ENCODE results near the gene COL4A2.
"Not testable (repeated sequence)": the region's sequence is repeated elsewhere in the genome, so short reads cannot be mapped to it uniquely, and the experiment has no call there.

COL4A2 gene

DNA sequence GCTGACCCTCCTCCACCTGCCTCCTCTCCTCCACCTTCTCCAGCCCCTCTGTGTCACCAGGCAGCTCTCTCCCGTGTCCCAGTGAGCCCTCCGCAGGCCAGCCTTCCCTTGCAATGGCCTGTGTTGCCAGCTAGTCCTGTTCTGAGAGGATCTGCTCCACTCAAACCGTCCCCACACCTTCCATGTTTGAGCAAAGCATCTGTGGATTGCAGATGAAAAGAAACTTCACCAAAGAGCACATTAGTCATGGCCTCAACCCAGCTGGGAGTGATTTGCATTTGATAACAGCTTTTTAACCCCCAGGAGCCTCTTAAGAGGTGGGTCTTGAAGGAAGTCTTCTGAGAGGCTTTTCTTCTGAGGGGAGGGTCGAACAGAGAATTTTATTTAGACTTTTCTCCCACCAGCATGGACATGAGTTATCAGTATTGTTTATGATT, 72.8 kb downstream of the COL4A2 start:
- DNase-seq (ENCODE audit: low read depth in 2 of 2) = peak in 1 of 2 experiments; percentile 60

DNA sequence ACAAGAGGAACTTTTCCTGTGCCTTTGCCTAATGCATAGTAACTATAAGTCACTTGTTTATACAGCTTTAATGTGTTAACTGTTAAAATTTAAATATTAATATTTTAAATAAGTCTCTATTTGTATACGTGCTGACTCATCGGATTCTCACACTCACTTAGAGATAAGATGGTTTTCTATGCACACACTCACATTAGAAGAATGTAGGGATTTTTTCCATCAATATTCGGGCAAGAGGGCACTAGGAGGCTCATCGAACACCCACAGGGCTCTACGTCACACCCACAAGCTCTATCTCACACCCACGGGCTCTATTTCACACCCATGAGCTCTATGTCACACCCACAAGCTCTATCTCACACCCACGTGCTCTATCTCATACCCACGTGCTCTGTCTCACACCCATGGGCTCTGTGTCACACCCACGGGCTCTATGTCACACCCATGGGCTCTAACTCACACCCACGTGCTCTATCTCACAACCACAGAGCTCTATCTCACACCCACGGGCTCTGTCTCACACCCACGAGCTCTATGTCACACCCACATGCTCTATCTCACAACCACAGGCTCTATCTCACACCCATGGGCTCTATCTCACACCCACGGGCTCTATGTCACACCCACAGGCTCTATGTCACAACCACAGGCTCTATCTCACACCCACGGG, 73.4 kb downstream of the COL4A2 start:
- DNase-seq (ENCODE audit: low read depth in 2 of 2) = peak in 1 of 2 experiments; percentile 59

DNA sequence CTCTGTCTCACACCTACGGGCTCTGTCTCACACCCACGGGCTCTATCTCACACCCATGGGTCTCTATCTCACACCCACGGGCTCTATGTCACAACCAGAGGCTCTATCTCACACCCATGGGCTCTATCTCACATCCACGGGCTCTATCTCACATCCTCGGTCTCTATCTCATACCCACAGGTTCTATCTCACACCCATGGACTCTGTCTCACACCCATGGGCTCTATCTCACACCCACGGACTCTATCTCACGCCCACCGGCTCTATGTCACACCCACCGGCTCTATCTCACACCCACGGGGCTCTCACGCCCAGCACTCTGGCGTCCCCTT, 73.9 kb downstream of the COL4A2 start:
- no peak for DNase-seq (ENCODE audit: low read depth in 2 of 2)

- no peak for DNase-seq (ENCODE audit: low read depth in 2 of 2)
Observed at GRCh38 chr13:110382229-110382628, 75.1 kb downstream of the COL4A2 start.

- no peak for DNase-seq (ENCODE audit: low read depth in 2 of 2)
Observed at GRCh38 chr13:110382830-110383229, 75.7 kb downstream of the COL4A2 start.

GRCh38 chr13:110387451-110388107, 80.5 kb downstream of the COL4A2 start:
- DNase-seq (ENCODE audit: low read depth in 2 of 2) = no peak

- DNase-seq (ENCODE audit: low read depth in 2 of 2) = peak; percentile 72 to 74
Observed at GRCh38 chr13:110388108-110388943, 81.2 kb downstream of the COL4A2 start.

- DNase-seq (ENCODE audit: low read depth in 2 of 2) = peak in 1 of 2 experiments; percentile 63
Observed at GRCh38 chr13:110390567-110390966, 83.5 kb downstream of the COL4A2 start.

DNA sequence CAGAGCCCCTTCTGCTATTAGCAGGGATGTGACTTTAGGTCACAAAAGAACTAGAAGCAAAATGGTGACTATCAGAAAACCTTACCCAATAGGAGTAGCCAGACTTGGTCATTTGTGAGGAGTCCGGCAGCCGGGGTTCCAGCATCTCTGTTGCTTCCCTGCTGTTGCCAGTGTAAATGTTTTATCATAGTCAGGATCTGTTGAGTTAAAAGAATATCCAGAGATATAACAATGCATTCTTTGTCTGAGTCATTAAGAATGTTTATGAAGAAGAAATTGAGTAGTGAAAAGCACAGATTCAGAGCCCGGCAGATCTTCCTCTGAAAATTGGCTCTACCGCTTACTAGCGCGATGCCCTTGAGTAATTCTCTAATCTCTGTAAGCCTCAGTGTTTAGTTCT, 84.2 kb downstream of the COL4A2 start:
- DNase-seq (ENCODE audit: low read depth in 2 of 2) = no peak

DNA sequence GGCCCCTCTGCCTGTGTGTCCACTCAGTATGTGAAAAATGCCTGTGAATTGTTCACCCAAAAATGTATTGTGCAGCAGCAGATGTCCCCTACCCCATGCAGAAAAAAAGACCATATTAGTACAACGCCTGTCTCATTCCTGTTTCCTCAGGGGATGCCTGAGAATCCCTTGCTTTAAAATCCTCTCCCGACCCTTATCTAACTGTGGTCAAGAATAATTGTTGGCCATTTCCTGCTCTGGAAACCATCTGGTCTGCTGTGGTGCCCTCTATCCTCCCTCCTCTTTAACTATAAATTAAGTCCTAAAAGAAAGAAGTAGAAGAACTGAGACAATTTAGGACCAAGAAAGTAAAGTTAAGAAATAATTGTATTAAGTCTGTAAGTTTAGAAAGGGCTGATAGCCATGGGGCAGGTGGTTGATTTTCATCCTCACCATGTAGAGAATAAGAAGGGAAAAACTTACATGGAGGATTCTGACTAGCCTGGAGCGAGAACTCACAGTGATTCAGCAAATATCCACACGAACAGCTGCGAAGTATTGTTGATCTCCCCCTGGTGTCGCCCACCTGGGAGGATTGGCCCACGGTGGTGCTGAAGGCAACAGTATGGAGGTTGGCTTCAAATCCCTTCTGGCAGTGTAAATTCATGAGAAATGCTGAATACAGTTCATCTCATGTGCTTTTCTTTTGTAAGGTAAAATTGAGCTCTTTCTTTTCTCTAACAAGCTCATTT, 85.6 kb downstream of the COL4A2 start:
- no peak for DNase-seq (ENCODE audit: low read depth in 2 of 2)

- DNase-seq (ENCODE audit: low read depth in 2 of 2) = no peak
Observed at GRCh38 chr13:110393761-110394160, 86.7 kb downstream of the COL4A2 start.

GRCh38 chr13:110394371-110394841, 87.3 kb downstream of the COL4A2 start:
- no peak for DNase-seq (ENCODE audit: low read depth in 2 of 2)

DNA sequence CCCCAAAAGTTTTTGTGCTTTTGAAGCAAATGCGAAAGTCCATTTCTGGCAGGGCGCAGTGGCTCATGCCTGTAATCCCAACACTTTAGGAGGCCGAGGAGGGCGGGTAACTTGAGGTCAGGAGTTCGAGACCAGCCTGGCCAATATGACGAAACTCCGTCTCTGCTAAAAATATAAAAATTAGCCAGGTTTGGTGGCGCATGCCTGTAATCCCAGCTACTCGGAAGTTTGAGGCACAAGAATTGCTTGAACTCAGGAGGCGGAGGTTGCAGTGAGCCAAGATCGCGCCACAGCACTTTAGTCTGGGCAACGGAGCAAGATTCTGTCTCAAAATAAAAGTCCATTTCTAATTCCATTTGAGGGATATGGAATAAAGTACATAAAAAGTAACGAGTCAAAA, 88.5 kb downstream of the COL4A2 start:
- not testable (repeated sequence) for DNase-seq (ENCODE audit: low read depth in 2 of 2)

- DNase-seq (ENCODE audit: low read depth in 2 of 2) = no peak
Observed at GRCh38 chr13:110396476-110396875, 89.4 kb downstream of the COL4A2 start.

- DNase-seq (ENCODE audit: low read depth in 2 of 2) = peak; percentile 97 to 98
Observed at GRCh38 chr13:110396913-110397381, 89.9 kb downstream of the COL4A2 start.

DNA sequence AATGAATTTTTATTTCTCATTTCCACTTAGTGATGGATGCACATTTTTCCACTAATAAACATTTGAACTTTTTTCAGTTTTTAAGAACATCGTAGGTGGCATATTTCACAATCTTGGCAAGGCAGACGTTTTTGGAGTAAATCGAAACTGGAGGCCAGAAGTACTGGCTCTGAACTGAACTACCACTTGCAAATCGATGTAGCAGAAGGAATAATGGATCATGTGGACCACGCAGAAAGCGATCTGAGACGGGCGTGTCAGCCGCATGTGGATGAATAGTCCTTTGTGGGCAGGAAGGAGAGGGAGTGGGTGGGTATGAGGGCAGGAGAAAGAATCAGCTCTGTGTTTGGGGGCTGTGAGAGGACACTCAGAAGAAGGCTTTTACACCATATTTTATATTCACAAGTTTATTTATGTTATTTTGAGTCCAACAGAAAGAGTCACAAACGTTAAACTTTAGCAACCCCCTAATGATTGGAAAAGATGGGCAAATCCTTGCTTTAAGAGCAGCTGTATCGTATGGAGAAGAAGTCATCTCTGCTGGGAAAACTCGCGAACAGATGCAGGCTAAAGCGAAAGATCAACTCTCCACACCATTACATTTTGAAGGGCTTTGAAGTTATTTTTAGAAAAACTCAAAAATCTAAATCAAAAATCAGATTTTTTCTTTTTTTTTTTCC, 90.5 kb downstream of the COL4A2 start:
- no peak for DNase-seq (ENCODE audit: low read depth in 2 of 2)

GRCh38 chr13:110398564-110399507, 91.8 kb downstream of the COL4A2 start:
- no peak for DNase-seq (ENCODE audit: low read depth in 2 of 2)

GRCh38 chr13:110399801-110400200, 92.7 kb downstream of the COL4A2 start:
- no peak for DNase-seq (ENCODE audit: low read depth in 2 of 2)

GRCh38 chr13:110400786-110401533, 93.9 kb downstream of the COL4A2 start:
- peak in 1 of 2 experiments; percentile 64 for DNase-seq (ENCODE audit: low read depth in 2 of 2)

All from fibroblast of skin of left quadriceps (primary cell).